Muscle of leg (tissue), 11 donors: ENCODE data around the gene MX1. TPM values are rescaled to one million over a fixed set of nuclear protein-coding genes. Genes with fewer than 3 reads are reported as not detected.

Source experiments
- DNase-seq: peaks from one replicate; pipeline ENCODE4 v3.0.0; 2013
- H3K27ac ChIP-seq: one replicate; pipeline ENCODE4 v1.5.1; 2013; ENCODE audit warnings: mild to moderate bottlenecking, low read length, control low read depth
- H3K27me3 ChIP-seq: one replicate; pipeline ENCODE4 v1.6.1; 2013; ENCODE audit warnings: low read length; ENCODE audit not compliant: control insufficient read depth, insufficient read depth
- H3K36me3 ChIP-seq: one replicate; pipeline ENCODE4 v1.6.1; 2013; ENCODE audit warnings: low read length; ENCODE audit not compliant: control insufficient read depth, insufficient read depth
- H3K4me1 ChIP-seq: one replicate; pipeline ENCODE4 v1.6.1; 2013; ENCODE audit warnings: low read length; ENCODE audit not compliant: control insufficient read depth, insufficient read depth
- H3K4me3 ChIP-seq: one replicate; pipeline ENCODE4 v1.5.1; 2013; ENCODE audit warnings: low read length, control low read depth
- H3K9me3 ChIP-seq: replicated peaks from 2 replicates; pipeline ENCODE4 v1.6.1; 2013; ENCODE audit warnings: low read depth, low read length; ENCODE audit not compliant: control insufficient read depth
- WGBS: methylation state at CpG from one replicate; pipeline ENCODE4 v1.1.5; 2013; ENCODE audit warnings: missing lambda C conversion rate; ENCODE audit not compliant: insufficient coverage; 5-methylcytosine and 5-hydroxymethylcytosine counted together
- polyA plus RNA-seq, 8 donors: library from polyadenylated mRNA; unstranded; fragments of 120-200 nt; gene quantifications; one replicate each; pipeline versions ENCODE4 v1.2.1 to v1.2.3, GENCODE V29; 2013; ENCODE audit warnings: inconsistent platforms in 1 of 8, low replicate concordance in 1 of 8; ENCODE audit not compliant: insufficient read length in 8 of 8, insufficient read depth in 1 of 8
- total RNA-seq: library from RNA; stranded (reverse); fragments of 120-200 nt; gene quantifications from one replicate; pipeline ENCODE4 v1.2.4, GENCODE V29; 2013

The MX1 gene
- total and polyA plus RNA-seq, 9 donors: 1.7 to 6.2 (median 3.8) TPM

DNA sequence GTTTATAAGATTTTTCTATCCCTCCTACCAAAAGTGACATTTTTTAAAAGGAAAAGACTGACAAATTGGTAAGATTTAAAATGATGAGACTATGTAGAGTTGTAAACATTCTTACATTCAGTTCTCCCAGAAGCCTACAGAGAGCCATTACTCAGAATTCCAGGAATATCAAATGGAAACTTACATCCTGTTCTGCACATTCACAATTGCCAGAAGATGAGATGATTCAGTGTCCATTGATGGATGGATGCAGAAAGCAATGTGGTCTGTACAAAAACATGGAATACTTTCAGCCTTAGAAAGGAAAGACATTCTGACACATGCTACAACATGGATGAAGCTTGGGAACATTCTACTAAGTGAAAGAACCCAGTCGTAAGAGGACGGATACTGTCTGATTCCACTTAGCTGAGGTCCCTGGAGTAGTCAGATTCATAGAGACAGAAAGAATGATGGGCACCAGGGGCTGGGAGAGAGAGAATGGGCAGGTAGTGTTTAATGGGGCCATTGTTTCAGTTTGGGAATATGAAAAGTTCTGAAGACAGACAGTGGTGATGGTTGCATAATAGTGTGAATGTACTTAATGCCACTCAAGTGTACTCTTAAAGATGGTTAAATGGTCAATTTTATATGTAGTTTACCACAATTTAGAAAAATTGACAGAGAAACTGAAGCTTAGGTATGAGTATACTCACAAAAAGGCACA lies 16.6 kb downstream of the MX1 start:
- 61% methylated on average over 2 of the region's 2 CpGs for WGBS
- H3K27me3 ChIP-seq: no peaks in the 10 kb centered on the region
- peak; percentile 52 for DNase-seq

DNA sequence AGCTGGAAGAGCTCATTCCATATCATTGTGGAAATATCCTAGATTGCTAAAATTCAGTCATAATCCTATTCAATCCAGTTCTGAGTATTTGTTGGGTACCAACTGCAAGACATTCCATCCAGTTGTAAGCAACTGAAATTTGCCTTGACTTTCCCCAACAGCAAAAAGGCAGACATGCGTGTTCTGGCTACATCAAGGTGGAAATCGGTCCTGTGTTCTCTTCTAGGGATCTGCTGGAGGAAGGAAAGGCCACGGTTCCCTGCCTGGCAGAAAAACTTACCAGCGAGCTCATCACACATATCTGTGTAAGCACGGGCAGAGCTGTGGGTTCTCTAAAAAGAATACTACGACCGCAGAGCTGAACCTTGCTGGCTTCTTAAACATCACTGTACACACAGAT lies 17.5 kb downstream of the MX1 start:
- Histone ChIP-seq H3K4me3 (no peak overlapping the region), H3K36me3 (peaks cover 76% of the 10 kb centered on the region), H3K27me3 (no peaks in the 10 kb centered on the region), H3K9me3 (no peaks in the 10 kb centered on the region), H3K27ac (no peak overlapping the region), H3K4me1 (peaks cover 3% of the 10 kb centered on the region)
- WGBS: 88% methylated on average over 2 of the region's 7 CpGs
- no peak for DNase-seq

More for the DNA sequence above, 16.6 kb downstream of the MX1 start:
- Histone ChIP-seq H3K36me3 (peaks cover 84% of the 10 kb centered on the region), H3K4me1 (peaks cover 3% of the 10 kb centered on the region), H3K27ac (no peak overlapping the region), H3K9me3 (no peaks in the 10 kb centered on the region), H3K4me3 (no peak overlapping the region)

DNA sequence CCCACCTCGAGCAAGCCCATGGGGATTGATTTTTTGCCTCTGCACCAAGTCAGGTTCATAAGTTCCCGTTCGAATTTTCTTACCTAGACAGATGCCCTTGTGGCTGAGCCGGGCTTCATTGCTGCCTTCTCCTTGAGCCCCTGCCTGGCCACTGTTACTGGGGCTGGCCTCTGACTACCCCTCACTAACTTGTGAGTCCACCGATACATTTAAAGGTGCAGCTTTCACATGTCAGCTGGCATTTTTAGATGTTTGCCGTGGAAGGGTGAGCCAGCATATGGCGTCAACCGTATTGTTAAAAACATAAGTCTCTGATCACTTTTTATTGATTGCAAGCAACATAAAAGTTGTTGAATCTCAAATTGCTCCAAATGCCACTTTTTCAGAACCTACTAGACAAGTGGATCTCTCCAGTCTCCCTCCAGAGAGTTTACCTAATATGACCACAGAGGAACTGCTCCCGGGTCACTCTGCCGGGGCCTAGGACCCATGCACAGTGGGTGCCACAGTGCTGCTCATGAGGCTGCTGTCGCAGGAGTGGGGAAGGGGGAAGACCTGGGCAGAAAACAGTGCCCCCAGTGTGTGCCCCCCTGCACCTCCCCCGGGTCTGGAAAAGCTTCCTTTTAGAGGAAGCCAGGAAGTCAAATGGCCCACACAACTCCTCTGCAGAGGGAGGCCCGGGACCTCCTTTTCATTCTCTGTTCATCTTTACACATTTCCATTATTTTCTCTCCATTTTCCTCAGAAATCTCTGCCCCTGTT lies 18.8 kb downstream of the MX1 start:
- 85% methylated on average over 8 of the region's 13 CpGs for WGBS
- peaks cover 74% of the 10 kb centered on the region for H3K36me3 ChIP-seq

DNA sequence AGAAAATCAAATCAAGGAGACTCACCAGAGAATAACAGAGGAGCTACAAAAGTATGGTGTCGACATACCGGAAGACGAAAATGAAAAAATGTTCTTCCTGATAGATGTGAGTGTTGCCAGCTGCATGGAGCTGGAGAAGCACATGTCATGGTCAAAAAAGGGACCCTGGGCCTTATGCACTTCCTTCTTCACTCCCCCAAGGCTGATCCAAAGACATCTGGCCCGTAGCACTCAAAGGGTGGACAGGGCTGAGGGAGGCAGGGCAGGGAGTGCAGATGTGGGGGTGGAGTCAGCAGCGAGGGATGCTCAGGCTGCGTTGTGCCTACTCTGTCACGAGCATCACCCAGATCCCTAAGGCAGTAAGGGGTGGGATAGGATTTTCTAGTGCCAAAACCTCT lies 19.4 kb downstream of the MX1 start:
- H3K36me3 ChIP-seq: peaks cover 74% of the 10 kb centered on the region
- DNase-seq: no peak
- peaks cover 3% of the 10 kb centered on the region for H3K4me1 ChIP-seq
- H3K4me3 ChIP-seq: no peak overlapping the region
- no peaks in the 10 kb centered on the region for H3K27me3 ChIP-seq
- H3K27ac ChIP-seq: no peak overlapping the region
- no peaks in the 10 kb centered on the region for H3K9me3 ChIP-seq
- 33% methylated on average over 2 of the region's 7 CpGs for WGBS

More for the DNA sequence above, 18.8 kb downstream of the MX1 start:
- DNase-seq: no peak
- Histone ChIP-seq H3K4me3 (no peak overlapping the region), H3K27me3 (no peaks in the 10 kb centered on the region), H3K27ac (no peak overlapping the region), H3K9me3 (no peaks in the 10 kb centered on the region), H3K4me1 (peaks cover 3% of the 10 kb centered on the region)

DNA sequence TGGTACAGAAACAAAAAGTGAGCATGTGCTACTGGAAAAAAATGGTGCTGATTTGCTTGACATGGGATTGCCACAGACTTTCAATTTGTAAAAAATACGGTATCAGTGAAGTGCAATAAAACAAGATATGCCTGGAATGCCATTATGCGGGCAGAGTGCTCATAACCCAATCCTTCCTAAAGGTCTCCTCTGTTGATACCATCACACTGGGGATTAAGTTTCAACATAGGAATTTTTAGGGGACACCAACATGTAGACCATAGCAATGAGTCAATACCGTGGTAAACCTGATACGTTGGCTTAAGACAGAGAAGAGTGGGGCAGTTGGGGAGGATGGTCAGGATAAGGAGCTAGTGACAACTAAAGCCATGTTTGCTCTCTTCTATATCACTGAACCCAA lies 20.5 kb downstream of the MX1 start:
- WGBS: 100% methylated on average over 1 of the region's 4 CpGs
- no peak overlapping the region for H3K27ac ChIP-seq
- H3K36me3 ChIP-seq: peaks cover 67% of the 10 kb centered on the region
- H3K9me3 ChIP-seq: no peaks in the 10 kb centered on the region
- no peak overlapping the region for H3K4me3 ChIP-seq
- peaks cover 3% of the 10 kb centered on the region for H3K4me1 ChIP-seq
- no peak for DNase-seq
- no peaks in the 10 kb centered on the region for H3K27me3 ChIP-seq

DNA sequence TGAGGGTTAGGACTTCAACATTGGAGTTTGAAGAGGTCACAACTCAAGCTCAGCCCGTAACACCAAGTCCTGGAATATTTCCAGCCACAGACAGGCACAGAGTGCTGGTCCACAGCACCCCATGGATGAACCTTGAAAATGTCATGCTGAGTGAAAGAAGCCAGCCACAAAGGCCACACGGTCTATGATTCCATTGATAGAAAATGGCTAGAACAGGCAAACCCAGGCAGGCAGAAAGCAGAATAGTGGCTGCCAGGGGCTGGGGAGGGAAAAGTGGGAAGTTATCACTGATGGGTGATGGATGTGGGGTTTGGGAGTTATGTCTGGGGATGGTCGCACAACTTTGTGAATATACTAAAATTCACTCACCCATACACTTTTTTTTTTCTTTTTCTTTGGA lies 21.3 kb downstream of the MX1 start:
- Histone ChIP-seq H3K27me3 (no peaks in the 10 kb centered on the region), H3K4me1 (peaks cover 3% of the 10 kb centered on the region), H3K36me3 (peaks cover 72% of the 10 kb centered on the region), H3K4me3 (no peak overlapping the region), H3K27ac (no peak overlapping the region), H3K9me3 (no peaks in the 10 kb centered on the region)
- WGBS: 93% methylated on average over 2 of the region's 3 CpGs
- no peak for DNase-seq

DNA sequence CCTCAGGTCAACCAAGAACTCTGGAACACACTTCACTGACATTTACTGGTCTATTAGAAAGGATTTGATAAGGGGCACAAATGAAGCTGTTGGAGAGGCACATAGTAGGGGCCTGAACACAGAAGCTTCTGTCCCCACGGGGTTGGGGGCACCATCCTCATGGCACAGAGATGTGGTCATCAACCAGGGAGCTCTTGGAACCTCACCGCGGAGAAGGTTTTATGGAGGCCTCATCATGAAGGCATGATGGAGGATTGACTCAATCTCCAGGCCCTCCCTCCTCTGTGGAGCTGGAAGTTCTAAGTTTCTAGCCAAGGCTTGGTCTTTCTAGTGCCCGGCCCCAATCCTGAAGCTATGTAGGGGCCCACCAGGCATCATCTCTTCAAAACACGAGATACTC lies 23.6 kb downstream of the MX1 start:
- Histone ChIP-seq H3K27ac (no peak overlapping the region), H3K36me3 (peaks cover 75% of the 10 kb centered on the region), H3K4me3 (no peak overlapping the region), H3K9me3 (no peaks in the 10 kb centered on the region), H3K4me1 (peaks cover 3% of the 10 kb centered on the region), H3K27me3 (no peaks in the 10 kb centered on the region)
- no peak for DNase-seq
- 85% methylated on average over 3 of the region's 5 CpGs for WGBS

DNA sequence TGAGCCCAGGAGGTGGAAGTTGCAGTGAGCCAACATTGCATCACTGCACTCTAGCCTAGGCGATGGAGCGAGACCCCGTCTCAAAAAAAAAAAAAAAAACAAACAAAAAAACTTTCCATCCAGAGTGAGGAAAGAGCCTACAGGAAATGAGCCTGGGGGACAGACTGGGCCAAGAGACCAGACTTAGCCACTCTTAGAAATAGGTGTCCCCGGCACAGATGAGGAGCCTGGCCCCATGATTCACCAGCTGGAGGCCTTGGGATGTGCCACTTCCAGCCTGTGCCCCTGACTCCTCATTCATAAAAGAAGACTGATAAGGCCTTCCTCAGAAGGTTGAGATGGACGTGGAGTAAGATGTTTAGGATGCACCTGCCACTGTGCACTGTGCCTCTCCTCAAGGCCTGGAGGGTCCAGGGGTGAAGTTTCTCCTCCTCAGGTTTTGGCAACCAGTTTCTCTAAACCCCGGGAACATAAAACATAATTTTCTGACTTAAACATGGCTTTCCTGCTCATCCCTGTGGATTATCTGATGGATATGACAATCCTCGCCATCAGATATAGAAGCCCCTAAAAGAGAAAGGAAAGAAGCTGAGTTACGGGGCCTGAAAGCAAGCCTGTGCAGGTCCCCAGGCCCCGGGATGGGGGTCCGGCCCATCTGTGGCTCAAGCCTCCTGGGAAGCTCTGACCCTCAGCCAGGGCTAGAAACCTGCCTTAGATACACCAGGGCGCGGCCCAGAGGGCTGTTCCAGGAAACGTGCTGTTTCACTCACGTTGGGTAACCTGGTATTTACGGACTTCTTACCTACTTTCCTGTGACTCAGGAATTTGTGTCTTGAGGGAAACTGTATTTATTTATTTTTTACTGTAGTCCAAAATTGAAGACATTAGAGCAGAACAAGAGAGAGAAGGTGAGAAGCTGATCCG lies 26.0 kb downstream of the MX1 start:
- Histone ChIP-seq H3K36me3 (peaks cover 69% of the 10 kb centered on the region), H3K27me3 (no peaks in the 10 kb centered on the region), H3K9me3 (no peaks in the 10 kb centered on the region), H3K4me3 (no peak overlapping the region), H3K27ac (no peak overlapping the region), H3K4me1 (no peaks in the 10 kb centered on the region)
- WGBS: 93% methylated on average over 3 of the region's 16 CpGs
- no peak for DNase-seq

DNA sequence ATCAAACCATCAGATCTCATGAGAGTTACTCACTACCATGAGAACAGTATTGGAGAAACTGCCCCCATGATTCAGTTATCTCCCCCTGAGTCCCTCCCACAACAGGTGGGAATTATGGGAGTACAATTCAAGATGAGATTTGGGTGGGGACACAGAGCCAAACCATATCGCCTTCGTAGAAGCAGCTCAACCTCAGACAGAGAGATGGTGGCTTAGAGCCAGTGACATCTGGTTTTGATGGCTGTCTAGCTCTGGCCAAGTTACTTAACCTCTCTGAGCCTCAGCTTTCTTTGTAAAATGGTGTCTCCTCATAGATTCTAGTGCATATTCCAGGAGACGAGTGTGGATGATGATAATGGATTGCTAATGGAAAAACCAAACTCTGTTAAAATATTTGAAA lies 27.2 kb downstream of the MX1 start:
- Histone ChIP-seq H3K36me3 (peaks cover 75% of the 10 kb centered on the region), H3K9me3 (no peaks in the 10 kb centered on the region), H3K4me3 (no peak overlapping the region), H3K4me1 (no peaks in the 10 kb centered on the region), H3K27me3 (no peaks in the 10 kb centered on the region), H3K27ac (no peak overlapping the region)
- 40% methylated on average over 1 of the region's 3 CpGs for WGBS
- no peak for DNase-seq

DNA sequence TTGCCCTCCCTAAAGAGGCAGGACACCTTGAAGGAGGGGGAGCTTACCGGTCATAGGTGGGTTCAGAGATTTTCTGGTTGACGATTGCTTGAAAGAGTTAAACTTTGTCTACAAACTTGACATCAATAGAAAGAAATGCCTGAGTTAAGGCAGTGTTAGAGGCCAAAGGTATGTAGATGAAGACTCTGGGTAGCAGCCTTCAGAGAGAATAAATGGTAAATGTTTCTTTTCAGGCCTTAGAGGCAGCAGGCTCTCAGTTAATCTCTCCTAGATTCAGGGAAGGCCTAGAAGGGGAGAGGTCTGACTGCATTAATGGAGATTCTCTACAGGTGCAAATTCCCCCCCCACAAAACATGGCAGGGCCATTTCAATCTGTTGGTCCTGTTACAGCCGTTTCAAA lies 27.7 kb downstream of the MX1 start:
- DNase-seq: no peak
- WGBS: no CpG with 5 or more reads among the region's 3 CpGs
- H3K9me3 ChIP-seq: no peaks in the 10 kb centered on the region
- peaks cover under 1% of the 10 kb centered on the region for H3K27me3 ChIP-seq
- no peak overlapping the region for H3K27ac ChIP-seq
- H3K36me3 ChIP-seq: peaks cover 81% of the 10 kb centered on the region
- no peaks in the 10 kb centered on the region for H3K4me1 ChIP-seq
- H3K4me3 ChIP-seq: no peak overlapping the region
